A673 (cell line): Measurements from ENCODE around the gene C19orf67. TPM values are rescaled to one million over a fixed set of nuclear protein-coding genes. Genes with fewer than 3 reads are reported as not detected.
"Not testable (repeated sequence)": the region's sequence is repeated elsewhere in the genome, so short reads cannot be mapped to it uniquely, and the experiment has no call there.

Source experiments
- BruUV-seq: library from RNA; stranded (reverse); fragments of 400-500 nt; replicated peaks from 2 replicates; lab custom pipeline; 2021; lab: Mats Ljungman, UMichigan
- CTCF ChIA-PET: fragments of 300-600 bp; sonication (Branson Sonifier 250); formaldehyde crosslinking; loops from one replicate; lab custom pipeline; 2022; ENCODE audit warnings: antibody characterized with exemption; lab: Charles Lee
- POLR2A ChIA-PET: fragments of 300-600 bp; sonication (Branson Sonifier 250); formaldehyde crosslinking; loops from one replicate; lab custom pipeline; 2022; ENCODE audit warnings: antibody characterized with exemption; ENCODE audit not compliant: low non-redundant PET; lab: Charles Lee
- DNase-seq: peaks from one replicate; pipeline ENCODE4 v3.0.0-alpha.2; 2015; ENCODE audit warnings: low spot score
- H3K27ac ChIP-seq: fragments of 200-600 bp; sonication (generic); 2 replicates; pipeline ENCODE4 v1.5.1; 2016; ENCODE audit warnings: mixed run types, low read depth, mild to moderate bottlenecking, mixed read lengths, antibody characterized with exemption, low read length; ENCODE audit not compliant: poor library complexity, severe bottlenecking
- H3K27me3 ChIP-seq: fragments of 200-600 bp; sonication (generic); replicated peaks from 2 replicates; pipeline ENCODE4 v1.6.1; 2017; ENCODE audit warnings: mixed run types, low read depth, mild to moderate bottlenecking, mixed read lengths, antibody characterized with exemption, low read length; ENCODE audit not compliant: insufficient read depth, poor library complexity
- H3K36me3 ChIP-seq: fragments of 200-600 bp; sonication (generic); 2 replicates; pipeline ENCODE4 v1.6.1; 2016; ENCODE audit warnings: mixed run types, mild to moderate bottlenecking, mixed read lengths, antibody characterized with exemption, low read length; ENCODE audit not compliant: insufficient read depth, poor library complexity, severe bottlenecking
- H3K4me1 ChIP-seq: fragments of 200-600 bp; sonication (generic); 2 replicates; pipeline ENCODE4 v1.6.1; 2017; ENCODE audit warnings: mixed run types, mild to moderate bottlenecking, mixed read lengths, antibody characterized with exemption, low read length; ENCODE audit not compliant: insufficient read depth, poor library complexity, severe bottlenecking
- H3K4me3 ChIP-seq: fragments of 200-600 bp; sonication (generic); 2 replicates; pipeline ENCODE4 v1.5.1; 2016; ENCODE audit warnings: low read depth, mixed run types, mild to moderate bottlenecking, mixed read lengths, low read length; ENCODE audit not compliant: poor library complexity, severe bottlenecking
- H3K9me3 ChIP-seq: fragments of 200-600 bp; sonication (generic); 2 replicates; pipeline ENCODE4 v1.6.1; 2016; ENCODE audit warnings: mixed run types, low read depth, mild to moderate bottlenecking, mixed read lengths, antibody characterized with exemption, low read length; ENCODE audit not compliant: poor library complexity, severe bottlenecking
- EZH2 ChIP-seq: fragments of 200-600 bp; sonication (generic); IDR thresholded peaks from 2 replicates; pipeline ENCODE4 v1.6.1; 2017; ENCODE audit warnings: borderline replicate concordance, low read depth, mild to moderate bottlenecking, mixed read lengths, antibody characterized with exemption, low read length; ENCODE audit not compliant: poor library complexity, severe bottlenecking
- intact Hi-C: fragments of 100-400 bp; cut with micrococcal nuclease; formaldehyde crosslinking; loops from one replicate; pipeline ENCODE4 v1.10.0; 2022; ENCODE audit not compliant: unreplicated experiment
- total RNA-seq: library from RNA; stranded (reverse); gene quantifications from 2 replicates; pipeline ENCODE4 v1.2.3, GENCODE V29; 2021
- TF ChIP-seq, protein P1 (sequence below): fragments of 300-800, 200-600 bp; sonication (generic); conservative IDR thresholded peaks from 2 replicates; pipeline ENCODE4 v1.5.1; 2017; ENCODE audit warnings: low read depth, mild to moderate bottlenecking, antibody characterized with exemption, low read length, moderate library complexity, mixed read lengths

The C19orf67 gene
- total RNA-seq, 1 experiment from 2014 or later, result not detected

DNA sequence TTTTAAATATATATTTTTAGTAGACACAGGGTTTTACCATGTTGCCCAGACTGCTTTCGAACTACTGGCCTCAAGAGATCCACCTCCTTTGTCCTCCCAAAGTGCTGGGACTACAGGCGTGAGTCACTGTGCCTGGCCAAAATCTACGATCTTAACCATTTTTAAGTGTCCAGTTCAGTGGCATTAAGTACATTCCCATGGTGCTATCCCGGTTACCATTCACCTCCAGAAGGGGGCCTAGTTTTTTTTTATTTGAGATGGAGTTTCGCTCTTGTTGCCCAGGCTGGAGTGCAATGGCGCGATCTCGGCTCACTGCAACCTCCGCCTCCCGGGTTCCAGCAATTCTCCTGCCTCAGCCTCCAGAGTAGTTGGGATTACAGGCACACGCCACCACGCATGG, 50.4 kb downstream of the C19orf67 start:
- H3K36me3 ChIP-seq, H3K4me1 ChIP-seq, H3K4me3 ChIP-seq, H3K27ac ChIP-seq, H3K9me3 ChIP-seq, H3K27me3 ChIP-seq, intact Hi-C loops, POLR2A ChIA-PET, BruUV-seq, DNase-seq: not testable (repeated sequence)
- CTCF ChIA-PET, result interaction anchor here (0.6 kb wide), 1 partner anchor 157 kb away, joined by 3 read pairs; no protein-coding TSS in a partner anchor
- TF ChIP-seq, protein P1, sequence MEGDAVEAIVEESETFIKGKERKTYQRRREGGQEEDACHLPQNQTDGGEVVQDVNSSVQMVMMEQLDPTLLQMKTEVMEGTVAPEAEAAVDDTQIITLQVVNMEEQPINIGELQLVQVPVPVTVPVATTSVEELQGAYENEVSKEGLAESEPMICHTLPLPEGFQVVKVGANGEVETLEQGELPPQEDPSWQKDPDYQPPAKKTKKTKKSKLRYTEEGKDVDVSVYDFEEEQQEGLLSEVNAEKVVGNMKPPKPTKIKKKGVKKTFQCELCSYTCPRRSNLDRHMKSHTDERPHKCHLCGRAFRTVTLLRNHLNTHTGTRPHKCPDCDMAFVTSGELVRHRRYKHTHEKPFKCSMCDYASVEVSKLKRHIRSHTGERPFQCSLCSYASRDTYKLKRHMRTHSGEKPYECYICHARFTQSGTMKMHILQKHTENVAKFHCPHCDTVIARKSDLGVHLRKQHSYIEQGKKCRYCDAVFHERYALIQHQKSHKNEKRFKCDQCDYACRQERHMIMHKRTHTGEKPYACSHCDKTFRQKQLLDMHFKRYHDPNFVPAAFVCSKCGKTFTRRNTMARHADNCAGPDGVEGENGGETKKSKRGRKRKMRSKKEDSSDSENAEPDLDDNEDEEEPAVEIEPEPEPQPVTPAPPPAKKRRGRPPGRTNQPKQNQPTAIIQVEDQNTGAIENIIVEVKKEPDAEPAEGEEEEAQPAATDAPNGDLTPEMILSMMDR, result 0 out of 2 replicates have a peak, but pooled peaks have one; percentile 18

DNA sequence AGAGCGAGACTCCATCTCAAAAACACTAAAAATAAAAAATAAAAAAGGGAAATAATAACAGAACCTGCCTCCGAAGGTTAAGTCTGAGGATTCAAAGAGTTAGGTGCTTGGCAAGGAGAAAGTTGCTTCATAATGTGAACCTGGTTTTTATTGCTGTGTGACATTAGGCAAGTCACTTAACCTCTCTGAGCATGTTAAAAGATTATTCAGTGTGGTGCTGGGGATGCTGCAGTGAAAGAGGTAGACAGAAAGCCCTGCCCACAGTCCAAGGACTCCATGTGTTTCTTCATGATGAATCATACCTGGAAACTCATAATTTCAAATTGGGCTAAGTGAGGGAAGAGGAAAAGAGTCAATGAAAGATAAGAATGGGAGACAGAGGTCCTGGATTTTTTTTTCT, 51.6 kb downstream of the C19orf67 start:
- ChIA-PET CTCF (no interaction called here), POLR2A (interaction anchor here (0.6 kb wide), 1 partner anchor 40 kb away, joined by 3 read pairs; no protein-coding TSS in a partner anchor)
- intact Hi-C loops, result loop anchor here (5.0 kb wide), 1 partner anchor 152 kb away; no protein-coding TSS in a partner anchor

DNA sequence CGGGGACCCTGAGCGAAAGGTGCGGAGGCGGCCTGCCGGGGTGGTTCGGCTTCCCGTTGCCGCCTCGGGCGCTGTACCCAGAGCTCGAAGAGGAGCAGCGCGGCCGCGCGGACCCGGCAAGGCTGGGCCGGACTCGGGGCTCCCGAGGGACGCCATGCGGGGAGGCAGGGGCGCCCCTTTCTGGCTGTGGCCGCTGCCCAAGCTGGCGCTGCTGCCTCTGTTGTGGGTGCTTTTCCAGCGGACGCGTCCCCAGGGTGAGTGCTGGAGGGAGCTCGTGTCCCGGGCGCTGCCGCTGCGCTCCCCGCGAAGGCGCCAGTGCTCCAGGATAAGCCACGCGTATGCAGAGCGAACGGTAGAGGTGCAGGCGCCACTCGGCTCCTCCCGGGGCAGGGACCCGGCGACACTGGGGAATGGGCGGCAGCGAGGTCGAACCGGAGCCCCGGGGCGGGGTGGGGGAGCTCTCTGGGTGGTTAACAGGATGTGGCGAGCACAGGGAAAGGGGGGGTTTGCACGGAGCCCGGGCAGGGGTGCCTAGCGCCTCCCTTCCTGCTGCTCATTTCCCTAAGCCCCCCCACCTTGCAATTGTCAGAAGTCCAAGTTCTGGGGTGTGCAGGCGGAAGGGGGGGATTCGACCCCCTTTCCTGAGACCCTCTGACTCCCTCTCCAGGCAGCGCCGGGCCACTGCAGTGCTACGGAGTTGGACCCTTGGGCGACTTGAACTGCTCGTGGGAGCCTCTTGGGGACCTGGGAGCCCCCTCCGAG, 53.7 kb downstream of the C19orf67 start, which contains the start of gene IL27RA:
TSS of gene IL27RA (plus strand) at position 44 of the 762 bp plus-strand sequence. CDS start at position 155, 111 bp downstream.
- no peaks in the 10 kb centered on the region for H3K36me3 ChIP-seq
- no peaks in the 10 kb centered on the region for H3K27me3 ChIP-seq
- peak within 1 kb of the TSS; percentile 82 for H3K4me3 ChIP-seq
- H3K4me1 ChIP-seq, result no peaks in the 10 kb centered on the region
- ChIA-PET POLR2A (no interaction called here), CTCF (interaction anchor here (0.6 to 1.0 kb wide), 6 partner anchors 10 to 41 kb away, joined by 3 to 5 read pairs (median 3); partner anchors contain the start of gene MISP3)
- intact Hi-C loops, result loop anchor here (5.0 kb wide), 1 partner anchor 150 kb away; no protein-coding TSS in a partner anchor
- TF ChIP-seq, protein P1, result peak; percentile 86
- TF ChIP-seq EZH2, result no peak
- no TSS peak for BruUV-seq
- DNase-seq, result peak; percentile 77
- no peaks in the 10 kb centered on the region for H3K9me3 ChIP-seq
- peak within 1 kb of the TSS; percentile 77 for H3K27ac ChIP-seq

More for the DNA sequence above, 51.6 kb downstream of the C19orf67 start:
- H3K4me3 ChIP-seq, result no peak overlapping the region
- H3K36me3 ChIP-seq, result no peaks in the 10 kb centered on the region
- TF ChIP-seq, protein P1, result no peak
- no peak for TF ChIP-seq EZH2
- H3K27ac ChIP-seq, result no peak overlapping the region
- no peak for DNase-seq
- H3K27me3 ChIP-seq, result no peaks in the 10 kb centered on the region
- no TSS peak for BruUV-seq
- no peaks in the 10 kb centered on the region for H3K9me3 ChIP-seq
- no peaks in the 10 kb centered on the region for H3K4me1 ChIP-seq

Other genes with a start within 250 kb of the C19orf67 start
- gene NANOS3, start 208.6 kb downstream of the C19orf67 start, total RNA-seq, result 4.9 and 7.1 TPM in 2 replicates
- gene BRME1, start 179.7 kb downstream of the C19orf67 start, total RNA-seq, result 3.2 and 4.0 TPM in 2 replicates
- 38.6 and 40.9 TPM in 2 replicates for gene CC2D1A, start 179.6 kb downstream of the C19orf67 start, total RNA-seq
- gene PODNL1, start 147.4 kb downstream of the C19orf67 start, total RNA-seq, result not detected in 2 replicates
- gene DCAF15, start 133.3 kb downstream of the C19orf67 start, total RNA-seq, result 62.4 and 65.4 TPM in 2 replicates
- 19.5 and 23.1 TPM in 2 replicates for gene RFX1, start 79.5 kb downstream of the C19orf67 start, total RNA-seq
- not detected in 2 replicates for gene RLN3, start 57.6 kb downstream of the C19orf67 start, total RNA-seq
- 5.4 and 6.0 TPM in 2 replicates for gene IL27RA, start 54.0 kb downstream of the C19orf67 start, total RNA-seq
- gene PALM3, start 23.7 kb downstream of the C19orf67 start, total RNA-seq, result 18.5 and 21.8 TPM in 2 replicates
- 0.26 and 0.61 TPM in 2 replicates for gene MISP3, start 13.0 kb downstream of the C19orf67 start, total RNA-seq
- 52.9 and 56.0 TPM in 2 replicates for gene SAMD1, start 5.0 kb upstream of the C19orf67 start, total RNA-seq
- 56.7 and 77.9 TPM in 2 replicates for gene PRKACA, start 32.0 kb upstream of the C19orf67 start, total RNA-seq
- 50.0 and 54.6 TPM in 2 replicates for gene ASF1B, start 50.8 kb upstream of the C19orf67 start, total RNA-seq
- 66.1 and 72.0 TPM in 2 replicates for gene ADGRL1, start 120.4 kb upstream of the C19orf67 start, total RNA-seq